Stimulated activated CD4-positive, alpha-beta T cell treated with anti-CD3 and anti-CD28 coated beads, Interleukin-1b, Interleukin-23, amount 100 ng/mL, for 48 hours (primary cell): ENCODE data around the gene C2orf68.
"Not testable (repeated sequence)": the region's sequence is repeated elsewhere in the genome, so short reads cannot be mapped to it uniquely, and the experiment has no call there.

Source experiments
- DNase-seq: peaks from one replicate; pipeline ENCODE4 v3.0.0-alpha.2; 2020

The C2orf68 gene

GRCh38 chr2:85611705-85612587 lies at the start of gene C2orf68:
TSS of gene C2orf68 (minus strand) at chr2:85612066. CDS start at chr2:85611984, 82 bp downstream.
- peak; percentile 90 for DNase-seq

- DNase-seq: no peak
Observed at GRCh38 chr2:85661139-85661858, 49.4 kb upstream of the C2orf68 start.

- no peak for DNase-seq
Observed at GRCh38 chr2:85660725-85661124, 48.9 kb upstream of the C2orf68 start.

- not testable (repeated sequence) for DNase-seq
Observed at GRCh38 chr2:85660301-85660700, 48.4 kb upstream of the C2orf68 start.

- DNase-seq: no peak
Observed at GRCh38 chr2:85659324-85659981, 47.6 kb upstream of the C2orf68 start.

- not testable (repeated sequence) for DNase-seq
Observed at GRCh38 chr2:85657399-85657798, 45.5 kb upstream of the C2orf68 start.

- DNase-seq: no peak
Observed at GRCh38 chr2:85656468-85656867, 44.6 kb upstream of the C2orf68 start.

- no peak for DNase-seq
Observed at GRCh38 chr2:85655961-85656417, 44.1 kb upstream of the C2orf68 start.

GRCh38 chr2:85653996-85654395 lies 42.1 kb upstream of the C2orf68 start:
- no peak for DNase-seq

- DNase-seq: no peak
Observed at GRCh38 chr2:85652056-85652455, 40.2 kb upstream of the C2orf68 start.

GRCh38 chr2:85651097-85651496 lies 39.2 kb upstream of the C2orf68 start:
- no peak for DNase-seq

- DNase-seq: no peak
Observed at GRCh38 chr2:85650456-85650855, 38.6 kb upstream of the C2orf68 start.

GRCh38 chr2:85649201-85650190 lies 37.6 kb upstream of the C2orf68 start:
- no peak for DNase-seq

- DNase-seq: no peak
Observed at GRCh38 chr2:85648619-85649018, 36.8 kb upstream of the C2orf68 start.

- DNase-seq: no peak
Observed at GRCh38 chr2:85647823-85648526, 36.1 kb upstream of the C2orf68 start.

- no peak for DNase-seq
Observed at GRCh38 chr2:85646166-85646565, 34.3 kb upstream of the C2orf68 start.

- no peak for DNase-seq
Observed at GRCh38 chr2:85644909-85645308, 33.0 kb upstream of the C2orf68 start.

GRCh38 chr2:85642725-85643124 lies 30.9 kb upstream of the C2orf68 start:
- DNase-seq: no peak

- DNase-seq: no peak
Observed at GRCh38 chr2:85635636-85636035, 23.8 kb upstream of the C2orf68 start.

GRCh38 chr2:85635011-85635410 lies 23.1 kb upstream of the C2orf68 start:
- no peak for DNase-seq

GRCh38 chr2:85631316-85631715 lies 19.4 kb upstream of the C2orf68 start:
- DNase-seq: no peak
